GM18499 (cell line): ENCODE measurements around the gene CTRB1.
"Not testable (repeated sequence)": the region's sequence is repeated elsewhere in the genome, so short reads cannot be mapped to it uniquely, and the experiment has no call there.

ENCODE experiments used
- ATAC-seq: cut with Tn5 transposase; IDR thresholded peaks from one replicate; pipeline ENCODE4 v1.9.1; 2021; ENCODE audit warnings: moderate number of reproducible peaks; ENCODE audit not compliant: insufficient read depth, unreplicated experiment

Gene CTRB1

GRCh38 chr16:75264999-75265910, 46.5 kb downstream of the CTRB1 start:
- ATAC-seq: no peak

- ATAC-seq: no peak
Measured at GRCh38 chr16:75265911-75266701, 47.3 kb downstream of the CTRB1 start.

GRCh38 chr16:75266738-75267630, 48.2 kb downstream of the CTRB1 start:
- ATAC-seq: no peak

GRCh38 chr16:75267631-75268264, 49.0 kb downstream of the CTRB1 start:
- no peak for ATAC-seq

- not testable (repeated sequence) for ATAC-seq
Measured at GRCh38 chr16:75269358-75269757, 50.6 kb downstream of the CTRB1 start.

- no peak for ATAC-seq
Measured at GRCh38 chr16:75271441-75272096, 52.8 kb downstream of the CTRB1 start.

GRCh38 chr16:75272097-75272551, 53.3 kb downstream of the CTRB1 start:
- ATAC-seq: no peak

GRCh38 chr16:75272629-75273028, 53.8 kb downstream of the CTRB1 start:
- not testable (repeated sequence) for ATAC-seq

GRCh38 chr16:75273054-75273925, 54.5 kb downstream of the CTRB1 start:
- ATAC-seq: no peak
